H9 (cell line): ENCODE results near the gene CDC123. TPM values are rescaled to one million over a fixed set of nuclear protein-coding genes. Genes with fewer than 3 reads are reported as not detected.

Experiments
- DNase-seq: peaks from one replicate; pipeline ENCODE4 v3.0.0-alpha.2; 2017
- H2AFZ ChIP-seq: one replicate; pipeline ENCODE4 v1.6.1; 2013; ENCODE audit warnings: mild to moderate bottlenecking, low read length, control low read depth, moderate library complexity
- H2AK5ac ChIP-seq: 2 replicates; pipeline ENCODE4 v1.6.1; 2013; ENCODE audit warnings: low read length, control low read depth, mixed read lengths; ENCODE audit not compliant: insufficient read length
- H2BK120ac ChIP-seq: one replicate; pipeline ENCODE4 v1.6.1; 2013; ENCODE audit warnings: low read depth, mild to moderate bottlenecking, low read length, control low read depth, inconsistent platforms; ENCODE audit not compliant: poor library complexity, severe bottlenecking
- H2BK12ac ChIP-seq: 2 replicates; pipeline ENCODE4 v1.6.1; 2013; ENCODE audit warnings: low read length, control low read depth, mixed read lengths, low read depth; ENCODE audit not compliant: insufficient read length
- H2BK15ac ChIP-seq: 2 replicates; pipeline ENCODE4 v1.6.1; 2013; ENCODE audit warnings: low read depth, low read length, control low read depth
- H2BK20ac ChIP-seq: one replicate; pipeline ENCODE4 v1.6.1; 2013; ENCODE audit warnings: low read depth, mild to moderate bottlenecking, low read length, control low read depth, inconsistent platforms; ENCODE audit not compliant: poor library complexity, severe bottlenecking
- H2BK5ac ChIP-seq: 2 replicates; pipeline ENCODE4 v1.6.1; 2013; ENCODE audit warnings: low read length, control low read depth, mixed read lengths; ENCODE audit not compliant: insufficient read length
- H3K14ac ChIP-seq: 2 replicates; pipeline ENCODE4 v1.6.1; 2013; ENCODE audit warnings: low read length, control low read depth; ENCODE audit not compliant: insufficient read depth
- H3K18ac ChIP-seq: 2 replicates; pipeline ENCODE4 v1.6.1; 2013; ENCODE audit warnings: low read depth, mild to moderate bottlenecking, mixed read lengths, low read length, control low read depth; ENCODE audit not compliant: insufficient read length
- H3K23ac ChIP-seq: 2 replicates; pipeline ENCODE4 v1.6.1; 2013; ENCODE audit warnings: low read length, control low read depth, mixed read lengths, low read depth; ENCODE audit not compliant: insufficient read length
- H3K23me2 ChIP-seq: 2 replicates; pipeline ENCODE4 v1.6.1; 2013; ENCODE audit warnings: low read depth, mild to moderate bottlenecking, mixed read lengths, low read length, control low read depth; ENCODE audit not compliant: insufficient read length, poor library complexity, severe bottlenecking
- H3K27ac ChIP-seq: 2 replicates; pipeline ENCODE4 v1.5.1; 2013; ENCODE audit warnings: low read length, control low read depth, mixed read lengths, low read depth; ENCODE audit not compliant: insufficient read length
- H3K27me3 ChIP-seq: 2 replicates; pipeline ENCODE4 v1.6.1; 2013; ENCODE audit warnings: low read length, control low read depth, inconsistent platforms; ENCODE audit not compliant: insufficient read depth
- H3K4ac ChIP-seq: 2 replicates; pipeline ENCODE4 v1.6.1; 2013; ENCODE audit warnings: low read depth, mild to moderate bottlenecking, control low read depth, inconsistent platforms, low read length, moderate library complexity
- H3K4me1 ChIP-seq: 2 replicates; pipeline ENCODE4 v1.6.1; 2013; ENCODE audit warnings: low read length, control low read depth, inconsistent platforms; ENCODE audit not compliant: insufficient read depth
- H3K4me2 ChIP-seq: 2 replicates; pipeline ENCODE4 v1.6.1; 2013; ENCODE audit warnings: low read length, control low read depth, mixed read lengths; ENCODE audit not compliant: insufficient read length, insufficient read depth
- H3K56ac ChIP-seq: 2 replicates; pipeline ENCODE4 v1.6.1; 2013; ENCODE audit warnings: low read depth, mild to moderate bottlenecking, mixed read lengths, low read length, control low read depth; ENCODE audit not compliant: insufficient read length
- H3K79me1 ChIP-seq: 2 replicates; pipeline ENCODE4 v1.6.1; 2013; ENCODE audit warnings: low read depth, mild to moderate bottlenecking, moderate library complexity, low read length, control low read depth, inconsistent platforms; ENCODE audit not compliant: insufficient read depth, poor library complexity, severe bottlenecking
- H3K79me2 ChIP-seq: 2 replicates; pipeline ENCODE4 v1.6.1; 2013; ENCODE audit warnings: low read length, control low read depth, inconsistent platforms; ENCODE audit not compliant: insufficient read depth
- H3K9ac ChIP-seq: 2 replicates; pipeline ENCODE4 v1.6.1; 2013; ENCODE audit warnings: low read length, control low read depth, mixed read lengths; ENCODE audit not compliant: insufficient read length; ENCODE audit errors: extremely low read depth
- H3K9me3 ChIP-seq: one replicate; pipeline ENCODE4 v1.6.1; 2013; ENCODE audit warnings: low read depth, low read length, inconsistent platforms; ENCODE audit not compliant: control insufficient read depth
- H3T11ph ChIP-seq: one replicate; pipeline ENCODE4 v1.6.1; 2013; ENCODE audit warnings: mild to moderate bottlenecking, low read length, control low read depth, inconsistent platforms
- H4K20me1 ChIP-seq: one replicate; pipeline ENCODE4 v1.6.1; 2013; ENCODE audit not compliant: control insufficient read depth, insufficient read length, insufficient read depth
- H4K5ac ChIP-seq: 2 replicates; pipeline ENCODE4 v1.6.1; 2013; ENCODE audit warnings: low read depth, mild to moderate bottlenecking, mixed read lengths, low read length, control low read depth; ENCODE audit not compliant: insufficient read length
- H4K8ac ChIP-seq: replicated peaks from 2 replicates; pipeline ENCODE4 v1.6.1; 2013; ENCODE audit warnings: low read length, control low read depth, mixed read lengths, low read depth; ENCODE audit not compliant: insufficient read length
- H4K91ac ChIP-seq: 2 replicates; pipeline ENCODE4 v1.6.1; 2013; ENCODE audit warnings: low read depth, mild to moderate bottlenecking, moderate library complexity, mixed read lengths, low read length, control low read depth; ENCODE audit not compliant: insufficient read length
- H3K27ac Mint-ChIP-seq, 3 experiments: 2 replicates in 2 of 3; 3 replicates in 1 of 3; pipeline ENCODE4 v1.8.0; 2020 to 2021; ENCODE audit warnings: mixed read lengths in 3 of 3, mild to moderate bottlenecking in 1 of 3, moderate library complexity in 1 of 3
- H3K27me3 Mint-ChIP-seq: 2 replicates; pipeline ENCODE4 v1.8.0; 2021; ENCODE audit warnings: low read depth, mild to moderate bottlenecking, moderate library complexity, mixed read lengths
- H3K36me3 Mint-ChIP-seq, 3 experiments: 2 replicates in 2 of 3; 3 replicates in 1 of 3; pipeline ENCODE4 v1.8.0; 2020 to 2021; ENCODE audit warnings: low read depth in 3 of 3, mixed read lengths in 3 of 3; ENCODE audit not compliant: insufficient read depth in 1 of 3
- H3K4me1 Mint-ChIP-seq, 2 experiments: 2 replicates each; pipeline ENCODE4 v1.8.0; 2020; ENCODE audit warnings: mixed read lengths in 2 of 2
- H3K4me3 Mint-ChIP-seq, 2 experiments: 2 replicates in 1 of 2; 3 replicates in 1 of 2; pipeline ENCODE4 v1.8.0; 2020 to 2021; ENCODE audit warnings: mild to moderate bottlenecking in 2 of 2, mixed read lengths in 2 of 2, moderate library complexity in 1 of 2
- H3K9me3 Mint-ChIP-seq, 2 experiments: 2 replicates in 1 of 2; 3 replicates in 1 of 2; pipeline ENCODE4 v1.8.0; 2020; ENCODE audit warnings: mild to moderate bottlenecking in 2 of 2, mixed read lengths in 2 of 2, moderate library complexity in 1 of 2
- WGBS: extraction: QIAGEN DNeasy Blood & Tissue Kit; methylation state at CpG from one replicate; pipeline ENCODE4 v1.1.7; 2013; ENCODE audit warnings: missing lambda C conversion rate, low lambda C conversion rate, mixed read lengths; ENCODE audit not compliant: insufficient read length; ENCODE audit errors: extremely low coverage; 5-methylcytosine and 5-hydroxymethylcytosine counted together
- total RNA-seq: library from RNA; stranded (reverse); gene quantifications from 2 replicates; pipeline ENCODE4 v1.2.1, GENCODE V29; 2021
- TF ChIP-seq, protein P1 (sequence below): fragments of 200-600 bp; sonication (generic); conservative IDR thresholded peaks from 3 replicates; pipeline ENCODE4 v1.8.0; 2021; ENCODE audit warnings: antibody characterized with exemption, mild to moderate bottlenecking

CDC123 gene
- total RNA-seq, 1 experiment from 2014 or later = 159 TPM

DNA sequence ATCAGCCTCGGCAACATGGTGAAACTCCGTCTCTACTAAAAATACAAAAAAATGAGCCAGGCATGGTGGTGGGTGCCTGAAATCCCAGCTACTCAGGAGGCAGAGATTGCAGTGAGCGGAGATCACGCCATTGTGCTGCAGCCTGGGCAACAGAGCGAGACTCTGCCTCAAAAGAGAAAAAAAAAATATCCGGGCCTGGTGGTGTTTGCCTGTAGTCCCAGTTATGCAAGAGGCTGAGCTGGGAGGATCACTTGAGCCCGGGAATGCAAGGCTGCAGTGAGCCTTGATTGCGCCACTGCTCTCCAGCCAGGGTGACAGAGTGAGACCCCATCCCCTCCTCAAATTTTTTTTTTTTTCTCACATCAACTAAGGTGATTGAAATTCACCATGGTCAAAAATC is 42.8 kb downstream of the CDC123 start:
- H3K27me3 ChIP-seq = no peaks in the 10 kb centered on the region
- H2AFZ ChIP-seq = no peak overlapping the region
- no peak overlapping the region for H3K14ac ChIP-seq
- no peak for DNase-seq
- no peak overlapping the region for H3K23ac ChIP-seq
- no peaks in the 10 kb centered on the region for H3K79me1 ChIP-seq
- H3K27ac ChIP-seq = no peak overlapping the region
- H3K4me1 ChIP-seq = no peaks in the 10 kb centered on the region
- no CpG with 5 or more reads among the region's 8 CpGs for WGBS
- H3K4me2 ChIP-seq = no peak overlapping the region
- no peaks in the 10 kb centered on the region for H3K9me3 Mint-ChIP-seq
- H3K79me2 ChIP-seq = no peaks in the 10 kb centered on the region
- H3K27ac Mint-ChIP-seq = no peak overlapping the region
- no peak overlapping the region for H2BK120ac ChIP-seq
- H2BK5ac ChIP-seq = no peak overlapping the region
- no peak overlapping the region for H4K91ac ChIP-seq
- no peak overlapping the region for H3T11ph ChIP-seq
- H3K9me3 ChIP-seq = no peaks in the 10 kb centered on the region
- no peaks in the 10 kb centered on the region for H3K27me3 Mint-ChIP-seq
- no peak overlapping the region for H2BK20ac ChIP-seq
- H2BK15ac ChIP-seq = no peak overlapping the region
- no peak overlapping the region for H2BK12ac ChIP-seq
- H2AK5ac ChIP-seq = no peak overlapping the region
- no peak overlapping the region for H3K9ac ChIP-seq
- no peak overlapping the region for H3K4ac ChIP-seq
- no peaks in the 10 kb centered on the region for H3K23me2 ChIP-seq
- H4K20me1 ChIP-seq = no peaks in the 10 kb centered on the region
- H3K36me3 Mint-ChIP-seq = peaks cover 34 to 78% (median 62%) of the 10 kb centered on the region in 3 experiments
- H3K18ac ChIP-seq = no peak overlapping the region
- H3K4me3 Mint-ChIP-seq = no peak overlapping the region
- no peak overlapping the region for H4K5ac ChIP-seq
- H3K56ac ChIP-seq = no peak overlapping the region
- TF ChIP-seq, protein P1, sequence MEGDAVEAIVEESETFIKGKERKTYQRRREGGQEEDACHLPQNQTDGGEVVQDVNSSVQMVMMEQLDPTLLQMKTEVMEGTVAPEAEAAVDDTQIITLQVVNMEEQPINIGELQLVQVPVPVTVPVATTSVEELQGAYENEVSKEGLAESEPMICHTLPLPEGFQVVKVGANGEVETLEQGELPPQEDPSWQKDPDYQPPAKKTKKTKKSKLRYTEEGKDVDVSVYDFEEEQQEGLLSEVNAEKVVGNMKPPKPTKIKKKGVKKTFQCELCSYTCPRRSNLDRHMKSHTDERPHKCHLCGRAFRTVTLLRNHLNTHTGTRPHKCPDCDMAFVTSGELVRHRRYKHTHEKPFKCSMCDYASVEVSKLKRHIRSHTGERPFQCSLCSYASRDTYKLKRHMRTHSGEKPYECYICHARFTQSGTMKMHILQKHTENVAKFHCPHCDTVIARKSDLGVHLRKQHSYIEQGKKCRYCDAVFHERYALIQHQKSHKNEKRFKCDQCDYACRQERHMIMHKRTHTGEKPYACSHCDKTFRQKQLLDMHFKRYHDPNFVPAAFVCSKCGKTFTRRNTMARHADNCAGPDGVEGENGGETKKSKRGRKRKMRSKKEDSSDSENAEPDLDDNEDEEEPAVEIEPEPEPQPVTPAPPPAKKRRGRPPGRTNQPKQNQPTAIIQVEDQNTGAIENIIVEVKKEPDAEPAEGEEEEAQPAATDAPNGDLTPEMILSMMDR = no peak
- H3K4me1 Mint-ChIP-seq = no peaks in the 10 kb centered on the region
- H4K8ac ChIP-seq = no peak overlapping the region
